GM12873 (cell line): ENCODE data around the gene KIF5C.

Source experiments
- CTCF ChIP-seq: IDR thresholded peaks from 2 replicates; pipeline ENCODE4 v1.5.1; 2012; ENCODE audit warnings: low read depth, mild to moderate bottlenecking, moderate library complexity, low read length, control low read depth; ENCODE audit not compliant: insufficient read depth; ENCODE audit errors: missing control alignments

Gene KIF5C

GRCh38 chr2:148902798-148903197 is 27.8 kb downstream of the KIF5C start:
- TF ChIP-seq CTCF: no peak

GRCh38 chr2:148903294-148903693 is 28.3 kb downstream of the KIF5C start:
- no peak for TF ChIP-seq CTCF

- no peak for TF ChIP-seq CTCF
Observed at GRCh38 chr2:148903979-148904378, 29.0 kb downstream of the KIF5C start.

DNA sequence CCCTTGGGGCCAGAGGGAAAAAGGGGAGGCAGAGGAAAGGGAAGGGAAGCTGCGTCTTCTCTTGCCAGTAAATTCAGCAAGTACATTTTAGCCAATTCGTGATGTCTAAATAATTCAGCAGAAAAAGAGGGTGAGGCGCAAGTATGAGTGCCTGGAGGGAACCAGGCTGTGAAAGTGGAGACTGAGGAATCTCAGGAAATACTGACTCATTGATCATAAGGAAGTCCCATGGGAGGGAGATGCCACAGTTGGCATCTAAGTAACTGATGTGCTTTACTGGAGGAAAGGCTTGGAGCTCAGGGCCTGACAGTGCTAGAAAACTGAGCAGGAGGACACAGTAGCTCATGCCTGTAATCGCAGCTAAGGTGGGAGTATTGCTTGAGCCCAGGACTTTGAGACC is 31.1 kb downstream of the KIF5C start:
- TF ChIP-seq CTCF: no peak

GRCh38 chr2:148907085-148907785 is 32.2 kb downstream of the KIF5C start:
- TF ChIP-seq CTCF: no peak

GRCh38 chr2:148909114-148909513 is 34.1 kb downstream of the KIF5C start:
- no peak for TF ChIP-seq CTCF

GRCh38 chr2:148913061-148913460 is 38.0 kb downstream of the KIF5C start:
- no peak for TF ChIP-seq CTCF
